ENCODE results near the gene TGFBI.

TGFBI gene

DNA sequence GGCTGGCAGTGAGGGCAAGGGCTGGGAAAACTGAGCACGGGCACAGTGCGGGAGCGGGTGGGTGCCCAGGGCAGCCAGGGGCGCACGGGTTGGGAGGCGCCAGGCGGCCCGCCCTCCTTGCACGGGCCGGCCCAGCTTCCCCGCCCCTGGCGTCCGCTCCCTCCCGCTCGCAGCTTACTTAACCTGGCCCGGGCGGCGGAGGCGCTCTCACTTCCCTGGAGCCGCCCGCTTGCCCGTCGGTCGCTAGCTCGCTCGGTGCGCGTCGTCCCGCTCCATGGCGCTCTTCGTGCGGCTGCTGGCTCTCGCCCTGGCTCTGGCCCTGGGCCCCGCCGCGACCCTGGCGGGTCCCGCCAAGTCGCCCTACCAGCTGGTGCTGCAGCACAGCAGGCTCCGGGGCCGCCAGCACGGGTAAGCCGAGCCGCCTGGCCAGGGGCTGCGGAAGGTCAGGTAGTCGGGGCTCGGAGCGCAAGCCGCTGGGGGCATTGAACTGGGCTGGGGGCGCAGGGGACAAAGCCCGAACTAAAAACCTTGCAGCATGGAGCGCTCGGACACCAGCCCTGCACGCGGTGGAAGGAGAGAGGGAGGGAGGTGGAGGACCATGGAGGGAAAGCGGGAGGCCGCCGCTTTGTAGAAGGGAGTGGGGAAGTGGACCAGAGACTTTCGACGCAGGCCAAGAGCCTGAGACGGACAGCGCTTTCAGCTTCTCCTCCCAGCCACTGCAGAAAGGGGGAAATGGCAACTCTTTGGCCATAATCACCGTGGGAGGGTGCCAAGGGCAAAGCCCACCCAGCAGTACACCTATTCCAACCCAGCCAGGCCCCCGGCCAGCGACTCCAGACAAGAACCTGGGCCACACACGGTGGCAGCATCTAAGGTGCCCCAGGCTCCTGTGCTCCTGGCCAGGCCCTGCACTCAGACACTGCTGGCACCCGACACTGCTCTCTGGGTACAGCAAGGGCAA lies at the start of gene TGFBI:
TSS of gene TGFBI (plus strand) at position 207 of the 961 bp plus-strand sequence. CDS start at position 275, 68 bp downstream.
- DNase-seq, result no peak

GRCh38 chr5:135978993-135979392 lies 49.8 kb upstream of the TGFBI start:
- DNase-seq, result no peak

- DNase-seq, result no peak
Observed at GRCh38 chr5:135979510-135979909, 49.3 kb upstream of the TGFBI start.

GRCh38 chr5:135980620-135981019 lies 48.2 kb upstream of the TGFBI start:
- no peak for DNase-seq

- DNase-seq, result no peak
Observed at GRCh38 chr5:135985951-135986350, 42.8 kb upstream of the TGFBI start.

DNA sequence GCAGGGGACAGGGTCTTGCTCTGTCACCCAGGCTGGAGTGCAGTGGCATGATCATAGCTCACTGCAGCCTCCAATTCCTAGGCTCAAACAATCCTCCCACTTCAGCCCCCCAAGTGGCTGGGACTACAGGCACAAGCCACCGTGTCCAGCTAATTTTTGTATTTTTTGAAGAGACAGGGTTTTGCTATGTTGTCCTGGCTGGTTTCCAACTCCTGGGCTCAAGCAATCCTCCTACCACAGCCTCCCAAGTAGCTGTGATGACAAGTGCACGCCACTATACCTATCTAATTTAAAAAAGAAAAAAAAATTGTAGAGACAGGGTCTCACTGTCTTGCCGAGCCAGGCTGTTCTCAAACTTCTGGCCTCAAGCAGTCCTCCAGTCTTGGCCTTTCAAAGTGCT lies 42.4 kb upstream of the TGFBI start:
- DNase-seq, result no peak

DNA sequence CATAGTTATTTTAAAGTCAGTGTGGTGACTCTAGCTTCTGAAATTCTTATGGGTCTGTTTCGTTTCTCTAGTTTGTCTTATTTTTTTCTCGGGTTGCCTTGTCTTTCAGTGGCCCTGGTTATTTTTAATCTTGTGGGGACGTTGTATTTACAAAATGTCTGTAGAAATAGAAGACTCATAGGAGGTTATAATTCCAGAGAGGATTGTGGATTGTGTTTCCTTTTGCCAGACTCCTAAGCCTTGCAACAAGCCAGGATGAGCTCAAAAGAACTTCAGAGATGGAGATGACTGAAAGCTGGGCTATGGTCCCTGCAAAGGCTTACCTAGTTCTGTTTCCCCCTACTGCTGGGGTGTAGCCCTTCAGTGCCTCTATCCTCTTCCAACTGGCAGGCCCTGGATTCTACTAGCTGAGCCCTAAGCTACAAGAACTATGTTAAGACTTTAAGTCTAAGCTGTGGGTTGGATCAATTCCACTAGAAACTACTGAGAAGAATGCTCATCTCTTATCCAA lies 41.8 kb upstream of the TGFBI start:
- no peak for DNase-seq

- DNase-seq, result no peak
Observed at GRCh38 chr5:135988546-135988945, 40.2 kb upstream of the TGFBI start.

- no peak for DNase-seq
Observed at GRCh38 chr5:135989686-135990085, 39.1 kb upstream of the TGFBI start.

DNA sequence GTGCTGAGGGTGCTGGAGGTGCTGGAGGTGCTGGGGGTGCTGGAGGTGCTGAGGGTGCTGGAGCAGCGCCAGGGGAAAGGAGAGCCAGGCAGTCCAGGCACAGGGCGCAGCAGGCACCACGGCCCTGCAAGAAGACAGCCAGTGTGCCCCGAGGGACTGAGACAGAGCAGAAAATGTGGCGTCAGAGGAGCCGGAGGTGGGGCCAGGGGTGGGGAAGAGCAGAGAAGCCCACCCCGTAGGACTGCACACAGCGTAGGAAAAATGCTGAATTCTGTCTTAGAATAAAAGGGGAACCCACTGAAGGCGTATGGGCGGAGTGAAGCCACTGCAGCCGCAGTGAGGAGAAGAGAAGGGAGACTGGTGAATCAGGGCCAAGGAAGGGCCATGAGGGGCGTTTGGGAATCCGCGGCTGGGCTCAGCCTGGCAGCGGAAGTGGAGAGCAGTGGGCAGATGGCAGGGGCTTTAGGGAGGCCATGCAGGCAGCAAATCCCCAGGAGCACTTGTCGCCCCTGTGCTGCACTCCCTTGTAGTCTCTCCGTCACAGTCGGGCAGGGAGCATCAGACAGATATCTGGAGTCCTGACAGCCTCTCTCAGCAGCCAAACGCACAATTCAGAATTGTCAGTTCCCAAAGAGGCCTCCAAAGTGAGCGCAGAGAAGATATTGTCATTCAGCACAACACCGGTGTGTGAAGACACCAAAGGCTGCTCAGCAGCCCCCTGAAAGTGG lies 38.1 kb upstream of the TGFBI start:
- no peak for DNase-seq

GRCh38 chr5:135991429-135991828 lies 37.4 kb upstream of the TGFBI start:
- no peak for DNase-seq

DNA sequence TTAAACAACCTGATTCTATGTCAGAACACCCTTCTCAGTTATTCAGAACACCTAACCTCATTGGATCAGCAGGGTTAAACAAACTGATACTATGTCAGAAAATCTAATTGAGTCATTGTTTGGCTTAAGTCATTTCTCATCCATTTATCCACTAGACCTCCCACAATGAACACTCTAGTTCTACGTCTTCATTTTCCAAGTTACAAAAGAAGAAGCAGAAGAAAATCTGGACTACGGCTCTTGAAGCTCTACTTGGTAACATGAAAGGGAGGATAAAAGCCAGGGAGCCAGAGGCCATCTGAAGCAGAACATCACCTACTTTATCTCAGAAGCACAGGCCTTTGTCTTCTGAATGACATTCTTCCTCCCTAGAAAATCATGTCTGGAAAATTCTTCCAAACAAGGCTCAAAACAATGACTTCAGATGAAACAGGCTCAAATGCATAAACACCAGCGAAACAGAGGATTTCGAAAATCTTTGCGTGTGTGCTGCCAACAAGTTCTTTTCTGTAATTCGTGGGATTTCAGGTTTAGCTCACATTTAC lies 35.4 kb upstream of the TGFBI start:
- DNase-seq, result no peak

GRCh38 chr5:135993880-135994636 lies 34.7 kb upstream of the TGFBI start:
- no peak for DNase-seq

GRCh38 chr5:135995976-135996375 lies 32.8 kb upstream of the TGFBI start:
- no peak for DNase-seq

DNA sequence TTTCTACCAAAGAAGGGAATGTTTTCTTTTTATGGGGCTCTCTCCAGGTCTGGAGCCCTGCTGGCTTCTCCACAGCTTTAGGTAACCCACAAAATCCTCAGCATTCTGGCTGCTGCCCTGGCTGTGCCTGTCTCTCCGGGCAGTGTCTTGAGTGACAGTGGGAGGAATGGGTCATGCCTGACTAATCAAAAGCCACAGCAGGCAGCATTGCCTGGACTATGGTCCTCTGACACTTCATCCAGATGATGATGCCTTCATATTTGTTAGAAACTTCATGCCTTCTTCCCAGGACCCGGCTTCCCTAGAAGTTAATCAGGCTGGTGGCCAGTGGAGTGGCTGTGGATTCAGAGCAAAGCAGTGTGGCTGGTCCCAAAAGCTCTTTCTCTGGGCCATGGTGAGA lies 32.2 kb upstream of the TGFBI start:
- no peak for DNase-seq

GRCh38 chr5:135997673-135998335 lies 31.0 kb upstream of the TGFBI start:
- no peak for DNase-seq

DNA sequence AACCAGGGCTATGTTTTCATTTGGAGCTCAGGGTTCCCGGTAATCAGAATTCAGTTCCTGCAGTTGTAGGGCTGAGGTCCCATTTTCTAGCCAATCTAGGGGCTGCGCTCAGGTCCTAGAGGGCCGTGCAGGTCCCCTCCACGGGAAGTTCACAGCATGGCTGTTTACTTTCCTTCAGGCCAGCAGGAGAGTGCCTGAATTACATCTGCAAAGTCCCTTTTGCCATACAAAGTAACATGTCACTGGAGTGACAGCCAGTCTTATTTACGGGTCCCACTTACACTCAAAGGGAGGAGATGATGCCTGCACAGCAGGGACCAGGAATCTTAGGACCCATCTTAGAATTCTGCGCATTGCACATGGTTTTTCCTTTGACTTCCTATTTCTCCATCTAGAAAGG lies 29.9 kb upstream of the TGFBI start:
- no peak for DNase-seq

DNA sequence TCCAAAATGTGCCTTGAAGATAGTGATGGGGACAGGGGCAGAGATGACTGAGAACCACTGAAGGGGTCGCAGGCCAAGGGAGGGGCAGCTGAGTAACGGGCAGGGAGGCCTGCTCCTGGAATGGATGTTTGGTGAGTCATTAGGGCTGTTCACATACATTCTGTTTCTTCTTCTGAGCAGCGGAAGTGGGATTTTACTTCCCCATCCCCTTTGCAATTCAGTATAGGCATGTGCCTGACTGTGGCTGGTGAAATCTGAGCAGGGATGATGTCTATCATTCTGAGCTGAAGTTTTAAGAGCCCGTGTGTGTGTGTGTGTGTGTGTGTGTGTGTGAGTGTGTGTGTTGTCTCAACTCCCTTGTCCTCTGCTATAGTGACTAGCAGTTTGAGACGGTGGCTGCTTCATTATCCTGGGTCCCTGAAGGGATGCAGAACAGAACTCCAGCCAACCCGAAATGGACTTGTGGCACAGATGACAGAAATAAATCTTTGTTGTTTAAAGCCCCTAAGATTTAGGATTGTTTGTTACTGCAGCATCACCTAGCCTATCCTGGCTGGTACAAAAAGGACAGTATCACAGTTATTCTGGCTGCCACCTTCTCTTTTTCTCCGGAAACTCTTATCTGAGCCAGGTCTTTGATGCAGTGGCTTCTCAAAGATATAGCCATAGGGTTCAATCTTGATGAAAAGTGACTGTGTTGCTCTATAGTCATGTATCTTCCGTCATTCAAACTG lies 29.2 kb upstream of the TGFBI start:
- no peak for DNase-seq

DNA sequence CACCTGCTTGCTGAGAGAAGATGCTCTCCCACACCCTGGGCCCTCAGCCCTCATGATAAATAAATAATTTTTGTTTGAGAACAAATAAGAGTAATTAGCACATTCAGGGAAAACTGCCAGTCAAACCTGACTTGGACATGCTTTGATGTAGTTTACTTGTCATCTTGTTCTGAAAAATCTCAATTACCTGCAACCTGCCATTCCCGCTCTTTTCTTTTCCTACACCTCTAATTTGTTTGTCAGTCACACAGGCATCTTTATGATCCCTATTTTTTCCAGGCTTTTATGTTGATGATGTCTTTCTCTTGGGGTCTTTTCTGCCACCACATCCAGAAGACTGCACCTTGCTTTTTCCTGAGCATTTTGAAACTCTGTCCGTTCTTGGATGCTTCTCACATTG lies 28.6 kb upstream of the TGFBI start:
- no peak for DNase-seq

- DNase-seq, result no peak
Observed at GRCh38 chr5:136000932-136001331, 27.9 kb upstream of the TGFBI start.

GRCh38 chr5:136001466-136001981 lies 27.3 kb upstream of the TGFBI start:
- no peak for DNase-seq

Data from NCI-H1092 treated with DMSO at 0.1 percent for 48 hours (cell line).